ENCODE results near the gene DCC. TPM values are rescaled to one million over a fixed set of nuclear protein-coding genes. Genes with fewer than 3 reads are reported as not detected.

The DCC gene
- total RNA-seq, 1 experiment from 2014 or later: not detected

DNA sequence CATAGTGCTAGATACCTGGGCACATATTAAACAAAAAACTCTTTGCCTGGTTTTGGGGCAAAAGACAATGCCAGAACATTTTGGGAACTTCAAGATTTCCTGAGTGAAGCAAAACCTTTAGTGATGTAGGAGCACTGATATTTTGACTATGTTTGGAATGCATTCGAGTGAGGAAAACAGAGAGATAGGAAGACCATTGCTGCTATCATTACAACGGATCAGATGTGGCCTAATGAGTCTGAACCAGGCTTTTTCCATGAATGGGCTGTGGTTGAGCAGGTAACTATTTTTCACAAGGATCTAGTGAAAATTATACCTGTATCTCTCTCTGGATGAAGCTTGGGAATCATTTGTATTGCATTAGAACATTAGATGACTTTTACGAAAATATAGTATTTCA lies 562.2 kb downstream of the DCC start:
- DNase-seq (ENCODE audit: low read depth): no peak

DNA sequence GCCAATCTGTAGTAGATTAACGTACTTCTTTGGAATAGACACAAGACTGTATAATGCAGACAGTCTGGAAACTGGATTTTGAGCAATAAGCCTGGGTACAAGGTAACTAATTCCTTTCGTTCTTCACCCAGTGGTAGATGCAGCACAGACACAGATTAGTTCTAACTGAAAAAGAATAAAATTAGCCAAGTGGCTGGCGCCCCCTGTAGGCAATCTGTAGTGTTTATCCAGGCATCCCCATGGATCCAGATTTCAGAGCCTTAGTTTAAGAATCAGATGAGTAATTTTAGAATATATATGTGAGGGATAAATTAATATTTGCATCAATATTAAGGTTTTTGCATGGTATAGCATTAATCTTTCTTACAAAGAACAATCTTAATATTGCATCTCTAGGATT lies 563.9 kb downstream of the DCC start:
- DNase-seq (ENCODE audit: low read depth): no peak

- no peak for DNase-seq (ENCODE audit: low read depth)
Measured at GRCh38 chr18:52907543-52908308, 567.7 kb downstream of the DCC start.

GRCh38 chr18:52914148-52914547 lies 574.2 kb downstream of the DCC start:
- DNase-seq (ENCODE audit: low read depth): no peak

DNA sequence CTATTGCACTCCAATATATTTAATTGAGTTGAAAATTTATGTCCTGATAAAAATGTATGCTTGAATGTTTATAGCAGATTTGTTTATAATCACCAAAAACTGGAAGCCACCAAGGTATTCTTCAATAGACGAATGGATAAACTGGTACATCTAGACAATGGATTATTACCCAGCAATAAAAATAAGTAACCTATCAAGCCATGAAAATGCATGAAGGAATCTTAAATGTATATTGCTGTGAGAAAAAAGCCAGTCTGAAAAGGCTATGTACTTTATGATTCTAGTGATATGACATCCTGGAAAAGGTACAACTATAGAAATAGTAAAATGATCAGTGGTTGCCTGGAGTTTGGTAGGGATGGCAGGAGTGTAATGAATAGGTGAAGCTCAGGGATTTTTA lies 580.7 kb downstream of the DCC start:
- DNase-seq (ENCODE audit: low read depth): no peak

DNA sequence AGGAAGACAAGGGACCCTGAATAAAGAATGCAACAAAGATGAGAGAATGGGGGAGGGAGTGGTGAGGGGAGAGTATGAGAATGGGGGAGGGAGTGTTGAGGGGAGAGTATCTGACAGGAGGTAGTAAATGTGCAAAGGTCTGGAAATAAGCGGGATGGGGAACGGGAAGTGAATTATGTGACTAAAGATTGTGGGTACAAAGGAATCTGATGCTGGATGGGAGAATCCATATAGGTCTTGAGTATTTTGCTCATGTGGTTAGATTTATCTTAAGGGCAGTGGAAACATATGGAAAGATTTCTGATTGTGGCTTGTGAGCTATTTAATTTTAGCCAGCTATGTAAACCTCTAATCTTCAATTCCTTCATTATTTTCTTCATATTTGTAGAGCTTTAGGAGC lies 593.4 kb downstream of the DCC start:
- DNase-seq (ENCODE audit: low read depth): no peak

- no peak for DNase-seq (ENCODE audit: low read depth)
Measured at GRCh38 chr18:52936931-52937330, 596.9 kb downstream of the DCC start.

DNA sequence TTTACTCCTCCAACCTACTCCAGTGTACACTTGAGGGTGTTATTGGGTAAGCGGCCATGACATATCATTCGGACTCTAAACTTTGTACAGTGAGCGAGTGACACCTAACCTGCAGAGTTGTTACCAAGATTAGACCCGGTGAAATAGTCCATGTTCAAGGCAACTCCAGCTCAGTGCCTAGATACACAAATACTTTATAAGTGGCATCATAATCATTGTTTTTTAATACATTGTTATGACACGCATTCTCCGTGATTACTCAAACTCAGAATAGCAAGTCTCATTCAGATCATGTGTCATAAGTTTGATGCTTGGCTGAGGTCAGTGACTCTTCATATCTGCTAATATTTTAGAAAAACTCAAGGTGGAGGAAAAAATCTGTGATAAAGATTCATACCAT lies 597.8 kb downstream of the DCC start:
- DNase-seq (ENCODE audit: low read depth): no peak

DNA sequence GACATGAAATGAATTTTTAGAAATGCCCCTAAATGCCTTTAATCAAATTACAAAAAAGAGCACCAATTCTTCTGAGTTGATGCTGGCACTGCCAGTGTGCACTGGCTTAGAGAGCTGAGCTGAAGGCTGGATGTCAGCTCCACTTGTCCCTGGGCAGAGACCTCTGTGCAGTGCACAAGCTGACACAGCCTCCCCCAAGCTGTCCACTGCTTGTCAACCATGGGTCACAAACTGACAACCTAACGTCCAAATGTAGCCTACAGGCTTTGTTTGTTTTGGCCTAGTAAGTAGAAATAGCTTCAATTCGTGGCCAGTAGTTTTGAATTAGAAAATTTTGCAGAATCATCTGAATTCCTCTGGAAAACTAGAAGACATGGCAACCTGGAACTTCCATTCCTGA lies 605.6 kb downstream of the DCC start:
- DNase-seq (ENCODE audit: low read depth): no peak

DNA sequence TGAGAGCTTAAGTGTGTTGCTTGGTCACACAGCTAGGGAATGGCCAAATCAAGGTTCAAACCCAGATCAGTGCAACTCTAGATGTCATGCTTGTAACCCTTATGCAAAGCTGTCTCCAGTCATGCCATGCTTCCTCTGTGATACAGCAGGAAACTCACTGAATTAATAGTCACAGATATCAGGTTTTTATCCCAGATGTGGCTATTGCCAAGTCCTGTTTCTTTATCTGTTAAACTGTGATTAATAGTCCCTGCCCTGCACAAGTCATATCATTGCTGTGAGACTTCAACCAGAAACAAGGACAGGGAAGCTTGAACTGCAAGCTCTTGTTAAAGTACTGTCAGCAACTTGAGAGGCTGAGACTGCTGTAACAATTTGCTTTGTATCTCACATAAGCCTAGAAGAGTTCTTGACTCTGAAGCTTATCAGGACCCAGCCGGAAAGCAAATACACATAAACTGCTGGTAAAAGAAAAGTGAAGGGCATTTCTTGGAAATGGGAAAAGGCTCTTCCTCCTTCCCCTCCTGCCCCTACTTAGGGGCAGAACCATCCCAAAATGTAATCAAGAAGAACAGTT lies 609.0 kb downstream of the DCC start:
- no peak for DNase-seq (ENCODE audit: low read depth)

DNA sequence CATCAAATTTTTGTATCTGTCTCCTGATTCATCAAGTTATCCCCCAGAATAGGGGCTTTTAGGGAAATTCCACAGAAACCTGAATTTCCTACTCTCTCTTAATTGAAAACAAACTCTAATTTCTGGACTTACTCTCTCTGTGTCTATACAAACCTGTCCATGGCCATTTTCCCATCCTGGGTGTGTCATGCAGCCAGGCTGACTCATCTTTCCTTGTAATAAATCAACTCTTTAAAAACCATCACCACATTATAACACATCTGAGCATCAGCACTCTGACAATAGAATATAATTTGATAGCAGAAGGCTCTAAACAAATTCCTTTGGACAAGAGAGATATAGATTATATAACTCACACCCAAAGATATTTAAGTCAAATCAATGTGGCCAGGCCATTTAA lies 610.2 kb downstream of the DCC start:
- no peak for DNase-seq (ENCODE audit: low read depth)

- DNase-seq (ENCODE audit: low read depth): no peak
Measured at GRCh38 chr18:52953387-52953786, 613.4 kb downstream of the DCC start.

DNA sequence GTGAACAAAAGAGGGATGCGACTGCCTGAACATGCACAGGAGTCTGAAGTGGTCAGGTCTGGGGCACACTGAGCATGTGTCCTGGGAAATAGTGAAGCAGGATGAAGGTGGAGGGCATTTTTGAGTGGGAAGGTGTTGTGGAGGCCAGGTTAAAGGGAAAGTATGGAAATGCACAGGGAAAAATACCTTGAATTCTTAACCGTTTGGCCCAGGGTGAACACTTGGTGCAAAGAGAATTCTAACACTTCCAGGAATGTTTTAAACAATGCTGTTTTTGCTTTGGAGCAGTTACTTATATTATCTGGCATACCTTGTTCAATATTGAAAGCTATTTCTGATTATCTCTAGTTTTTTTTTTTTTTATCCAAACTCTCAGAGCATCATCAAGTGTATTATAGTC lies 623.5 kb downstream of the DCC start:
- no peak for DNase-seq (ENCODE audit: low read depth)

DNA sequence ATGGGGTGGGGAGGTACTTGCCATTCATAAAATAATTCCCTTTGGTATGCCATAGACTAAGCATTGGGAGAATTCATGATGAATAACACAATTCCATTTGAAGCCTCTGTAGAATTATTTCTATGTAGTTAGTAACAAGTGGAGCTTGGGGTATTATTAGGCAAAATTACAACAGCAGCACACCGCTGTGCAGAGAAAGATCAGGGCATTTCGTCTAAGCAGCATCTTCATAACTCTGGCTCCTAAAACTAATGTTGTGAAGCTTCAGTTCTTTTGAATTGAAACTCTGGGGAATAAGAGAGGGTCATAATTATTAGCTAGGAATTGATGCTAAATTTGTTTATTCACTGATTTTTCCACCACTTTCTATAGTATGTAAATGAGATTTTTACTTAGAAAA lies 630.7 kb downstream of the DCC start:
- DNase-seq (ENCODE audit: low read depth): no peak

DNA sequence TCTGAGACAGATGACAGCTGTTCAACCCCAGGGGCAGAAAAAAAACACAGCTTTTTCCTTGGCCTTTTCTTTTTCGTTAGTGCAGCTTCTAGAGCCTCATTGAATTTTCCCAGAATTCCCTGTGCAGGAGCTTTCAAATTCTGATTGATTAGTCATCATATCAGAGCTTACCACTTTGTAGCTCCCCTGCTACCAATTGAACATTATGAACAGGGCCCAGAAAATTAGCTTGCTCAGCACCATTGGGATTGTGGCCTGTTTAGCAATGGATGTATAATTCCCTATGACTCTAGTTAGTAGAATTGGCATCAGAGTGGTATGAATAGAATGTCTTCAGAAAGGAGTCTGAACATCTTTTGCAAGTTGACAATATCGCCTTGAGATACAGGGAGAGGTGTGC lies 631.1 kb downstream of the DCC start:
- DNase-seq (ENCODE audit: low read depth): no peak

GRCh38 chr18:52979892-52980291 lies 639.9 kb downstream of the DCC start:
- no peak for DNase-seq (ENCODE audit: low read depth)

DNA sequence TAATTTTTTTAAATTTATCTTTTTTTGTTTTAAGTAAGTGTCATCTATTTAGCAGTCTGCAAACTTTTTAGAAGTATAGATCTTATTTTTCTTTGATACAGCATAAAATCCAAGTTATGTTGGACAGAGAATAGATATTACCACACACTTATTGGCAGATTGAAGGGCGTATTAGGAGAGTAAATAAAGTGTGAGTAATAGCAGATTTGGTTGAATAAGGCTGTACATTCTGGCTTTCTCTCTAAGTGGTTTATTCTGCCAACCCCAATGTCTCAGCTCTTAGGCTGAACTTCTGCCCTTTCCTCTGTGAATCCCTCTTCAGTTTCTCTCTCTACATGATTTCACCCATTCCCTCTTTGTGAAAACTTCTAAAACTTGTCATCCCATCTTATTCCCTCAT lies 651.2 kb downstream of the DCC start:
- no peak for DNase-seq (ENCODE audit: low read depth)

- no peak for DNase-seq (ENCODE audit: low read depth)
Measured at GRCh38 chr18:52992041-52992440, 652.0 kb downstream of the DCC start.

DNA sequence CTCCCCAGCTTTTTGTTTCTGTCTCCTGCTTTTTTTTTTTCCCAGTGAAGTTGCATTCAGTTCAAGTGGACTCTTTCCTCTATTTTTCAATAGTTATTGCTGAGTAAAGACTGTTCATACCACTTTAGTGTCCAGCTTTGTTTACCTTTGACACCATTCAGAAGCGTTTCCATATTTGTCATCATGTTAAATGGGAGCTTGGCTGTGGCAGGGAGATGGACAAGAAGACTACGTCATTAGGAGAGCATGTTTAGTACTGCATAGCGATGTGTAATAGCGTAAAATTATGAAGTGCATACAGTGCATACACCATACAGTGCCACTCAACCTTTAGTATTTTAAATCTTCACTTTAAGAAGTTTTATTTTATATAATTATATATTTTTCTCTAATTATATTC lies 655.9 kb downstream of the DCC start:
- DNase-seq (ENCODE audit: low read depth): no peak

DNA sequence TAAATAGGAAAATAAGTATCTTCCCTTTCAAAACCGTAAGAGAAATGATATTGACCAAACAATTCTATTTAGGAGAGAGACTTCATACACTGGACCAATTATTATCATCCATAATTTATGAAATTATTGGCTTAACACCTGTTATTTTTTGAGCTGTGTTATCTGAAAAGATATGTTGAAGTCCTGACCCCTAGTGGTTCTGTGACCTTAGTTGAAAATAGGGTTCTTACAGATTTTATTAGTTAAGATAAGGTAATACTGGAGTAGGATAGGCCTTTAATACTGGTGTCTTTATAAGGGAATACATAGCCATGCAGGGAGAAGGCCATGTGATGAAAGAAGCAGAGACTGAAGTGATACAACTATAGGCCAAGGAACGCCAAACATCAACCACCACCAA lies 659.6 kb downstream of the DCC start:
- no peak for DNase-seq (ENCODE audit: low read depth)

DNA sequence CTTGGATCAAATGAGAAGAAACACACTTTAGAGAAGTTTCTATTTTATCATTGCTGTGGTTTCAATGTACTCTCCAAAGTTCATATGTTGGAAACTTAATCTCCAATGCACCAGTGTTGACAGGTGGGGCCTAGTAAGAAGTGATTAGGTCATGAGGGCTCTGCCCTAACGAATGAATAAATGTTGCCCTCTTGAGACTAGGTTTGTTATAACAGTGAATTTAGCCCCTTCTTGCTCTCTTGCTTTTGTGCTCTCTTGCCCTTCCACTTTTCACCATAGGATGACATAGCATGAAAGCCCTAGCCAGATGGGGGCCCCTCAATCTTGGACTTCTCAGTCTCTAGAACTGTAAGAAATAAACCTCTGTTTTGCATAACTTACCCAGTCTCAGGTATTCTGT lies 664.8 kb downstream of the DCC start:
- DNase-seq (ENCODE audit: low read depth): no peak

GRCh38 chr18:53018791-53019190 lies 678.8 kb downstream of the DCC start:
- no peak for DNase-seq (ENCODE audit: low read depth)

DNA sequence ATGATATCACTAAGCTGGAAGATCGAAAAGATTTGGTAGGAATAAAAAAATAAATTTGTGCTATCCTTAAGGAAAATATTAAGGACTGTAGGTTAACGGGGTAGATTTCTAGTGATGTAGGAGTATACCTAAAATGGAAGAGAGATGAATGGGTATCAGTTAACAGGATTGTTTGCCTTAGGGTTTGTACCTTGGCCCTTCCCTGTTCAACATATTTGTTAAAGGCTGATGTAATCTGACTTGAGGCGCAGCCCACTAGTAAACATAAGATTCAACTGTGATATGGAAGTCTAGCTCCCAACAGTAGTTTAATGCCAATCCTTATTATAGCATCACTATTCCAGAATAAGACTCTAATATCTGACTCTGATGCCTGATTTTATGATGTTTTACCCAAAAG lies 685.2 kb downstream of the DCC start:
- DNase-seq (ENCODE audit: low read depth): no peak

- DNase-seq (ENCODE audit: low read depth): no peak
Measured at GRCh38 chr18:53028565-53028964, 688.6 kb downstream of the DCC start.
